Omental fat pad (tissue), 4 donors: ENCODE data around the gene TRIM56. TPM values are rescaled to one million over a fixed set of nuclear protein-coding genes. Genes with fewer than 3 reads are reported as not detected.
"Not testable (repeated sequence)": the region's sequence is repeated elsewhere in the genome, so short reads cannot be mapped to it uniquely, and the experiment has no call there.

Source experiments
- ATAC-seq: fragments of 150-250 bp; one replicate; pipeline ENCODE4 v1.9.1; 2016; ENCODE audit warnings: mild to moderate bottlenecking, moderate library complexity; ENCODE audit not compliant: low FRiP score
- DNase-seq: peaks from one replicate; pipeline ENCODE4 v3.0.0-alpha.2; 2019; ENCODE audit warnings: low spot score
- CTCF ChIP-seq, 3 donors: fragments of 450-650 bp; IDR thresholded peaks; one replicate each; pipeline ENCODE4 v1.5.1; 2016 to 2017; ENCODE audit warnings: antibody characterized with exemption in 3 of 3, mild to moderate bottlenecking in 3 of 3, moderate library complexity in 2 of 3
- total RNA-seq, 4 donors: library from RNA; depleted of rRNA; stranded (reverse); fragments of >200 nt; gene quantifications; one replicate each; pipeline ENCODE4 v1.1.0, GENCODE V29; 2016

TRIM56 gene
- total RNA-seq, 4 donors from 2014 or later = 14.1 to 41.1 (median 20.9) TPM

- TF ChIP-seq CTCF (IDR thresholded peaks at IDR 0.05) = no peak
- DNase-seq (no peak), ATAC-seq (no peak)
These were observed 29.2 kb downstream of the TRIM56 start for GRCh38 chr7:101114492-101114891.

GRCh38 chr7:101115215-101115614, 29.9 kb downstream of the TRIM56 start:
- ATAC-seq = no peak
- TF ChIP-seq CTCF (IDR thresholded peaks at IDR 0.05) = no peak
- no peak for DNase-seq

GRCh38 chr7:101116898-101117297, 31.6 kb downstream of the TRIM56 start:
- no peak for ATAC-seq
- no peak for TF ChIP-seq CTCF (IDR thresholded peaks at IDR 0.05)

DNA sequence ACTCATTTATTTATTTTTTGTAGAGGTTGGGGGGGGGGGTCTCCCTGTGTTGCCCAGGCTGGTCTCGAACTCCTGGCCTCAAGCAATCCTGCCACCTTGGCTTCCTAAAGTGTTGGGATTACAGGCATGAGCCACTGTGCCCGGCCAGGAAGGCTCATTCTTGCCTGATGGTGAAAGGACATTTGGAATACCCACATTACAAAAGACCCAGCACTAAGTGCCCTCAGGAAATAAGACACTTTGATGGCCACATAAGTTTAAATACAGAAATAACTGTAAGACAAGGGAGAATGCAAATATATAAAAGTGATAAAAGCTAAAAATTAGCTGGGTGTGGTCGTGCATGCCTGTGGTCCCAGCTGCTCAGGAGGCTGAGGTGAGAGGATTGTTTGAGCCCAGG, 33.6 kb downstream of the TRIM56 start:
- ATAC-seq (no peak), DNase-seq (no peak)
- no peak for TF ChIP-seq CTCF (IDR thresholded peaks at IDR 0.05)

More at GRCh38 chr7:101116898-101117297, 31.6 kb downstream of the TRIM56 start:
- no peak for DNase-seq

GRCh38 chr7:101119876-101120275, 34.6 kb downstream of the TRIM56 start:
- no peak for TF ChIP-seq CTCF (IDR thresholded peaks at IDR 0.05)
- no peak for ATAC-seq
- DNase-seq = no peak

DNA sequence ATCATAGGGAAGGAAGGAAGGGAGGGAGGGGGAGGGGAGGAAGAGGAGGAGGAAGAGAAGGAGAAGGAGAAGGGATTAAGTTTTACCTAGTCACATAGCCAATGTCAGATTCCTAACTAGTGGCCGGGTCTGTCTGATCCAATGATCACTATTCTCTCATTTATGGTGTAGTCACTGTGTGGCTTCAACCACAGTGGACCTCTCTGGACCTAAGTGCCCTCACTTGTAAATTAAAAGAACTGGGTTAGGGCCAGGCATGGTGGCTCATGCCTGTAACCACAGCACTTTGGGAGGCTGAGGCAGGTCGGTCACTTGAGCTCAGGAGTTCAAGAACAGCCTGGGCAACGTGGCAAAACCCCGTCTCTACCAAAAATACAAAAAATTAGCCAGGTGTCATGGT, 35.0 kb downstream of the TRIM56 start:
- DNase-seq (no peak), ATAC-seq (no peak)
- TF ChIP-seq CTCF (IDR thresholded peaks at IDR 0.05) = no peak

DNA sequence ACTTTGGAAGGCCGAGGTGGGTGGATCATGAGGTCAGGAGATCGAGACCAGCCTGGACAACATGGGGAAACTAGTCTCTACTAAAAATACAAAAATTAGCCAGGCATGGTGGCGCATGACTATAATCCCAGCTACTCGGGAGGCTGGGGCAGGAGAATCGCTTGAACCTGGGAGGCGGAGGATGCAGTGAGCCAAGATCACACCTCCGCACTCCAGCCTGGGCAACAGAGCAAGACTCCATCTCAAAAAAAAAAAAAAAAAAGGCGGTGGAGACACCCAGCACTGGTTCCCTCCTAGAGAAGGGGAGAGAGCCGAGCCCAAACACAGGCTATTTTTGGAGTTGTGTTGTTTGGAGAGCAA, 36.3 kb downstream of the TRIM56 start:
- not testable (repeated sequence) for ATAC-seq, DNase-seq
